Astrocyte (in vitro differentiated cells and primary cell): ENCODE results near the gene FMC1.

Source experiments
- EZH2 ChIP-seq: IDR thresholded peaks from 2 replicates; pipeline ENCODE4 v1.6.1; 2012; ENCODE audit warnings: mild to moderate bottlenecking, low read length, inconsistent platforms; ENCODE audit not compliant: insufficient read depth
- TF ChIP-seq, protein P1 (sequence below): IDR thresholded peaks from 2 replicates; pipeline ENCODE4 v1.5.1; 2011; ENCODE audit warnings: low read depth, mild to moderate bottlenecking, inconsistent platforms, low read length, moderate library complexity; ENCODE audit not compliant: insufficient read depth

GRCh38 chr7:139359366-139360209, 18.5 kb downstream of the FMC1 start, which contains the start of gene LUC7L2:
- TF ChIP-seq, protein P1, sequence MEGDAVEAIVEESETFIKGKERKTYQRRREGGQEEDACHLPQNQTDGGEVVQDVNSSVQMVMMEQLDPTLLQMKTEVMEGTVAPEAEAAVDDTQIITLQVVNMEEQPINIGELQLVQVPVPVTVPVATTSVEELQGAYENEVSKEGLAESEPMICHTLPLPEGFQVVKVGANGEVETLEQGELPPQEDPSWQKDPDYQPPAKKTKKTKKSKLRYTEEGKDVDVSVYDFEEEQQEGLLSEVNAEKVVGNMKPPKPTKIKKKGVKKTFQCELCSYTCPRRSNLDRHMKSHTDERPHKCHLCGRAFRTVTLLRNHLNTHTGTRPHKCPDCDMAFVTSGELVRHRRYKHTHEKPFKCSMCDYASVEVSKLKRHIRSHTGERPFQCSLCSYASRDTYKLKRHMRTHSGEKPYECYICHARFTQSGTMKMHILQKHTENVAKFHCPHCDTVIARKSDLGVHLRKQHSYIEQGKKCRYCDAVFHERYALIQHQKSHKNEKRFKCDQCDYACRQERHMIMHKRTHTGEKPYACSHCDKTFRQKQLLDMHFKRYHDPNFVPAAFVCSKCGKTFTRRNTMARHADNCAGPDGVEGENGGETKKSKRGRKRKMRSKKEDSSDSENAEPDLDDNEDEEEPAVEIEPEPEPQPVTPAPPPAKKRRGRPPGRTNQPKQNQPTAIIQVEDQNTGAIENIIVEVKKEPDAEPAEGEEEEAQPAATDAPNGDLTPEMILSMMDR, result no peak
- TF ChIP-seq EZH2, result no peak
